ENCODE measurements around the gene TUBA4A.

DNA sequence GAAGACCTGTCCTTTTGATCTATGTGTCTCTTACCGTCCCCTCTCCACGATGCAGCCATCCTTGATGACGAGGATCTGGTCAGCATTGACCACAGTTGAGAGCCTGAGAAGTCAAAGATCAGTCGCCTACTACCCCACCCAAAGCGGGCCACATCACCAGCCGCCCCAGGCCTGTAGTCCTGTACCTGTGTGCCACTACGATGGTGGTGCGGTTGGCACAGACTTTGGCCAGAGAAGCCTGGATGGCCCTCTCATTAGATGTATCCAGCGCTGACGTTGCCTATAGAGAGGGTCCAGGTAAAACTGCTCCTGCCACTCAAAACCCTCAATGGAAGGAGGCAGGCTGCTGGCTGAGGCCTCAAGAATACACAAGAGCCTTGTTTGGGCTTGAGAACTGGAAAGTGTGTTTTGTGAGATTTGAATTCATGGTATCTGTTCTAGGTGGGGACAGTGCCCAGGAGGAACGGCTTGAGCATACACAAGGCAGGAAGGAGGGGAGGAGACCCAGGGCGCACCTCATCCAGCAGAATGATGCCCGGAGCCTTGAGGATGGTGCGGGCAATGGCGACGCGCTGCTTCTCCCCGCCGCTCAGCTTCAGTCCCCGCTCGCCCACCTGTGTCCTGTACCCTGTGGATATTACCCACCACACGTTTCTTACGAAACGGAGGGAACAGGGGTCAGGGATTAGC is 43.4 kb downstream of the TUBA4A start:
- TF ChIP-seq, protein P1, sequence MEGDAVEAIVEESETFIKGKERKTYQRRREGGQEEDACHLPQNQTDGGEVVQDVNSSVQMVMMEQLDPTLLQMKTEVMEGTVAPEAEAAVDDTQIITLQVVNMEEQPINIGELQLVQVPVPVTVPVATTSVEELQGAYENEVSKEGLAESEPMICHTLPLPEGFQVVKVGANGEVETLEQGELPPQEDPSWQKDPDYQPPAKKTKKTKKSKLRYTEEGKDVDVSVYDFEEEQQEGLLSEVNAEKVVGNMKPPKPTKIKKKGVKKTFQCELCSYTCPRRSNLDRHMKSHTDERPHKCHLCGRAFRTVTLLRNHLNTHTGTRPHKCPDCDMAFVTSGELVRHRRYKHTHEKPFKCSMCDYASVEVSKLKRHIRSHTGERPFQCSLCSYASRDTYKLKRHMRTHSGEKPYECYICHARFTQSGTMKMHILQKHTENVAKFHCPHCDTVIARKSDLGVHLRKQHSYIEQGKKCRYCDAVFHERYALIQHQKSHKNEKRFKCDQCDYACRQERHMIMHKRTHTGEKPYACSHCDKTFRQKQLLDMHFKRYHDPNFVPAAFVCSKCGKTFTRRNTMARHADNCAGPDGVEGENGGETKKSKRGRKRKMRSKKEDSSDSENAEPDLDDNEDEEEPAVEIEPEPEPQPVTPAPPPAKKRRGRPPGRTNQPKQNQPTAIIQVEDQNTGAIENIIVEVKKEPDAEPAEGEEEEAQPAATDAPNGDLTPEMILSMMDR (IDR thresholded peaks at IDR 0.05): no peak
- no peak for TF ChIP-seq POLR2AphosphoS5 (IDR thresholded peaks at IDR 0.05; ENCODE audit: insufficient read depth in 1 of 2, low read depth in 1 of 2)

All from vagina (tissue), 2 donors.